ENCODE results near the gene IGSF21.

Gene IGSF21

GRCh38 chr1:18304151-18304869, 196.7 kb downstream of the IGSF21 start:
- no peak for DNase-seq

- DNase-seq, result no peak
Measured at GRCh38 chr1:18305182-18305795, 197.7 kb downstream of the IGSF21 start.

- no peak for DNase-seq
Measured at GRCh38 chr1:18307329-18307898, 199.8 kb downstream of the IGSF21 start.

- no peak for DNase-seq
Measured at GRCh38 chr1:18309552-18310155, 202.1 kb downstream of the IGSF21 start.

- no peak for DNase-seq
Measured at GRCh38 chr1:18312961-18313360, 205.4 kb downstream of the IGSF21 start.

- DNase-seq, result no peak
Measured at GRCh38 chr1:18313523-18313922, 205.9 kb downstream of the IGSF21 start.

- no peak for DNase-seq
Measured at GRCh38 chr1:18314399-18314798, 206.8 kb downstream of the IGSF21 start.

GRCh38 chr1:18315449-18315848, 207.9 kb downstream of the IGSF21 start:
- no peak for DNase-seq

- DNase-seq, result no peak
Measured at GRCh38 chr1:18316764-18317163, 209.2 kb downstream of the IGSF21 start.

GRCh38 chr1:18319099-18319498, 211.5 kb downstream of the IGSF21 start:
- DNase-seq, result no peak

- DNase-seq, result no peak
Measured at GRCh38 chr1:18320051-18320450, 212.5 kb downstream of the IGSF21 start.

GRCh38 chr1:18322368-18323032, 214.9 kb downstream of the IGSF21 start:
- DNase-seq, result no peak

- no peak for DNase-seq
Measured at GRCh38 chr1:18323259-18323658, 215.7 kb downstream of the IGSF21 start.

- no peak for DNase-seq
Measured at GRCh38 chr1:18324246-18324645, 216.6 kb downstream of the IGSF21 start.

GRCh38 chr1:18325136-18325535, 217.5 kb downstream of the IGSF21 start:
- DNase-seq, result no peak

- DNase-seq, result no peak
Measured at GRCh38 chr1:18326211-18326897, 218.8 kb downstream of the IGSF21 start.

GRCh38 chr1:18327650-18328049, 220.1 kb downstream of the IGSF21 start:
- no peak for DNase-seq

GRCh38 chr1:18328803-18329202, 221.2 kb downstream of the IGSF21 start:
- DNase-seq, result no peak

- no peak for DNase-seq
Measured at GRCh38 chr1:18329469-18330253, 222.1 kb downstream of the IGSF21 start.

- no peak for DNase-seq
Measured at GRCh38 chr1:18332576-18332975, 225.0 kb downstream of the IGSF21 start.

GRCh38 chr1:18333220-18333619, 225.6 kb downstream of the IGSF21 start:
- no peak for DNase-seq

GRCh38 chr1:18336801-18337200, 229.2 kb downstream of the IGSF21 start:
- DNase-seq, result no peak

All from CD4-positive, alpha-beta T cell treated with Interleukin-17A for 4 hours (primary cell).